Lower leg skin (tissue), 4 donors: ENCODE data around the gene RPS10. TPM values are rescaled to one million over a fixed set of nuclear protein-coding genes. Genes with fewer than 3 reads are reported as not detected.

ENCODE experiments used
- DNase-seq, 2 donors: peaks; one replicate each; pipeline ENCODE4 v3.0.0-alpha.2; 2019; ENCODE audit warnings: low spot score in 2 of 2
- H3K4me3 ChIP-seq: fragments of 200-600 bp; sonication (generic); 2 replicates; pipeline ENCODE4 v1.5.1; 2017; ENCODE audit warnings: mild to moderate bottlenecking, low read depth; ENCODE audit not compliant: poor library complexity, severe bottlenecking
- POLR2A ChIP-seq, 2 donors: fragments of 450-650 bp; IDR thresholded peaks; one replicate each; pipeline ENCODE4 v1.6.1; 2016 to 2017; ENCODE audit warnings: antibody characterized with exemption in 2 of 2, mild to moderate bottlenecking in 1 of 2, moderate library complexity in 1 of 2
- WGBS, 2 donors: methylation state at CpG; one replicate each; pipeline ENCODE4 v1.1.5; 2018; 5-methylcytosine and 5-hydroxymethylcytosine counted together
- intact Hi-C: fragments of 100-400 bp; cut with DNase I; formaldehyde crosslinking; loops from one replicate; pipeline ENCODE4 v1.15.0; 2023; ENCODE audit warnings: low total_unique reads
- total RNA-seq, 4 donors: library from RNA; depleted of rRNA; stranded (reverse); fragments of >200 nt; gene quantifications; one replicate each; pipeline ENCODE4 v1.1.0, GENCODE V29; 2016
- TF ChIP-seq, protein P1 (sequence below), 3 donors: fragments of 450-650 bp; IDR thresholded peaks; one replicate each; pipeline ENCODE4 v1.5.1; 2016; ENCODE audit warnings: antibody characterized with exemption in 3 of 3, mild to moderate bottlenecking in 3 of 3, moderate library complexity in 2 of 3

The RPS10 gene
- total RNA-seq, 4 donors from 2014 or later, result 2,250 to 4,289 (median 3,665) TPM

DNA sequence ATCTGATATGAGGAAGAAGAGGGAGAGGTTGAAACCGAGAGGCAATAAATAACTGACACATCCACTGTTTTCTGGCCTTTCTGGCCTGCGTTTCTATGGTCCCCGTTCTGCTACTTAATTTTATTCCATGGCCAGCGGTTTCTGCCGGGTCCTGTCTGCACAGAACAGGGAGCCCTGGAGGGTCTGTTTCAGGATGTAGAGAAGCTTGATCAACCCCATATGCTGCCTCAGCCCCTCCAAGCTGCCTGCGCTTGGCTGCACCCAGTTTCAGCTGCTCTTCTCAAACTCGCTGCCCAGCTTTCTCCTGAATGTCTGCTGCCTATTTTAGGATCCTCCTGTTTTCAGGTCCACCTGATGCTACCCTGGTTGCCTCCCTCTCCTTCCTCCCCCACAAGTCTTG lies 21.5 kb upstream of the RPS10 start:
- DNase-seq, result no peak
- 56 to 65% methylated on average over 7 of the region's 7 CpGs for WGBS, 2 donors
- intact Hi-C loops, result no loop called here
- TF ChIP-seq, protein P1, sequence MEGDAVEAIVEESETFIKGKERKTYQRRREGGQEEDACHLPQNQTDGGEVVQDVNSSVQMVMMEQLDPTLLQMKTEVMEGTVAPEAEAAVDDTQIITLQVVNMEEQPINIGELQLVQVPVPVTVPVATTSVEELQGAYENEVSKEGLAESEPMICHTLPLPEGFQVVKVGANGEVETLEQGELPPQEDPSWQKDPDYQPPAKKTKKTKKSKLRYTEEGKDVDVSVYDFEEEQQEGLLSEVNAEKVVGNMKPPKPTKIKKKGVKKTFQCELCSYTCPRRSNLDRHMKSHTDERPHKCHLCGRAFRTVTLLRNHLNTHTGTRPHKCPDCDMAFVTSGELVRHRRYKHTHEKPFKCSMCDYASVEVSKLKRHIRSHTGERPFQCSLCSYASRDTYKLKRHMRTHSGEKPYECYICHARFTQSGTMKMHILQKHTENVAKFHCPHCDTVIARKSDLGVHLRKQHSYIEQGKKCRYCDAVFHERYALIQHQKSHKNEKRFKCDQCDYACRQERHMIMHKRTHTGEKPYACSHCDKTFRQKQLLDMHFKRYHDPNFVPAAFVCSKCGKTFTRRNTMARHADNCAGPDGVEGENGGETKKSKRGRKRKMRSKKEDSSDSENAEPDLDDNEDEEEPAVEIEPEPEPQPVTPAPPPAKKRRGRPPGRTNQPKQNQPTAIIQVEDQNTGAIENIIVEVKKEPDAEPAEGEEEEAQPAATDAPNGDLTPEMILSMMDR (IDR thresholded peaks at IDR 0.05), result no peak
- TF ChIP-seq POLR2A (IDR thresholded peaks at IDR 0.05), result no peak
- no peak overlapping the region for H3K4me3 ChIP-seq

DNA sequence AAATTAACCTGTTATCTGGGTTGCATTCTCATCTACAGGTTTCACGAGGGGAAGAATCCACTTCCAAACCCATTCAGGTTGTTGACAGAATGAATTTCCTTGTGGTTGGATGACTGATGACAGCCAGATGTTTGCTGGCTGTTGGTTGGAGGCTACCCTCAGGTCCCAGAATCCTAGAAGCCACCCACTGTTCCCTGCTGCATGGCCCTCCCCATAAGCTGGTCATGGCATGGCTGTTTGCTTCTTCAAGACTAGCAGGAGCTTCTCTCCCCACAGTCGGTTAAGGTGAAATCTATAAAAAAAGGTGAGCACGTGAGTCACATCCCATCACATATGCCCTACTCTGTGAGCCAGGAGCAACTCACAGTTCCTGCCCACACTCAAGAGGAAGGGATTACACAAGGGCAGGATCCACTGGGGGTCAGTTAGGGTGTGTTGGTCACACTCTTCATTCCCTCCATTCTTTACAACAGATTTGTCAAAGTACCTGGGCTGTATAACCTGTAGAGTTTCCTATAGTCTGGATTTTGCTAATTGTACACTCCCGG lies 19.5 kb upstream of the RPS10 start:
- no peak overlapping the region for H3K4me3 ChIP-seq
- intact Hi-C loops, result no loop called here
- no peak for DNase-seq
- TF ChIP-seq, protein P1 (IDR thresholded peaks at IDR 0.05), result no peak
- no peak for TF ChIP-seq POLR2A (IDR thresholded peaks at IDR 0.05)
- WGBS, 2 donors, result 68 to 72% methylated on average over 4 of the region's 4 CpGs

DNA sequence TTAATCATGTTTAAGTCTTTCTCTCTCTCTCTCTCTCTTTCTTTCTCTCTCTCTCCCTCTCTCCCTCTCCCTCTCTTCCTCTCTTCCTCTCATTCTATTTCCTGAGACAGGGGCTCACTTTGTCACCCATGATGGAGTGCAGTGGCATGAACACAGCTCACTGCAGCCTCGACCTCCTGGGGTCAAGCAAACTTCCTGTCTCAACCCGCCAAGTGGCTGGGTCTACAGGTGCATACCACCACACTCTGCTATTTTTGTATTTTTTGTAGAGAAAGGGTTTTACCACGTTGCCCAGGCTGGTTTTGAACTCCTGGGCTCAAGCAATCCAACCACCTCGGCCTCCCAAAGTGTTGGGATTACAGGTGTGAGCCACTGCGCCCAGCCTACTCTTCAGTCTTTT lies 15.7 kb upstream of the RPS10 start:
- TF ChIP-seq, protein P1 (IDR thresholded peaks at IDR 0.05), result no peak
- no peak for TF ChIP-seq POLR2A (IDR thresholded peaks at IDR 0.05)
- DNase-seq, result no peak
- H3K4me3 ChIP-seq, result no peak overlapping the region
- 65 to 73% methylated on average over 5 of the region's 5 CpGs for WGBS, 2 donors
- intact Hi-C loops, result no loop called here

DNA sequence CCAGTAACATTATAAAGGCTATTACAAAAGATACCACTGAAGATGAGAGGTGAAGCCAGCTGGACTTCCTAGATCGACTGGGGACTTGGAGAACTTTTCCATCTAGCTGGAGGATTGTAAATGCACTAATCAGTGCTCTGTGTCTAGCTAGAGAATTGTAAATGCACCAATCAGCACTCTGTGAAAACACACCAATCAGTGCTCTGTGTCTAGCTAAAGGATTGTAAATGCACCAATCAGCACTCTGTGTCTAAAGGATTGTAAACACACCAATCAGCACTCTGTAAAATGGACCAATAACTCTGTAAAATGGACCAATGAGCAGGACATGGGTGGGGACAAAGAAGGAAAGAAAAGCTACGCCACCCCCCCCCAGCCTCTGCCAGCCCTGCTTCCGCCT lies 13.6 kb upstream of the RPS10 start:
- H3K4me3 ChIP-seq, result no peak overlapping the region
- TF ChIP-seq, protein P1 (IDR thresholded peaks at IDR 0.05), result no peak
- no peak for TF ChIP-seq POLR2A (IDR thresholded peaks at IDR 0.05)
- intact Hi-C loops, result no loop called here
- no peak for DNase-seq
- 94% methylated on average over 2 of the region's 3 CpGs for WGBS, 2 donors

DNA sequence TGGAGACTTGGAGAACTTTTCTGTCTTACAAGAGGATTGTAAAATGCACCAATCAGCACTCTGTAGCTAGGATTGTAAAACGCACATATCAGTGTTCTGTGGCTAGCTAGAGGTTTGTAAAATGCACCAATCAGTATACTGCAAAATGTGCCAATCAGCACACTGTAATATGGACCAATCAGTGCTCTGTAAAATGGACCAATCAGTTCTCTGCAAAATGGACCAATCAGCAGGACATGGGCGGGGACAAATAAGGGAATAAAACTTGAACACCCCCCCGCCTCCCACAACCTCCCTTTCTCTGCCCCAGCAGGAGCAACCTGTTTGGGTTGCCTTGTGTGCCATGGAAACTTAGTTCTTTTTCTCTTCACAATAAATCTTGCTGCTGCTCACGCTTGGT lies 12.8 kb upstream of the RPS10 start:
- TF ChIP-seq, protein P1 (IDR thresholded peaks at IDR 0.05), result no peak
- TF ChIP-seq POLR2A (IDR thresholded peaks at IDR 0.05), result no peak
- intact Hi-C loops, result no loop called here
- no peak for DNase-seq
- H3K4me3 ChIP-seq, result no peak overlapping the region
- 70 to 85% methylated on average over 4 of the region's 4 CpGs for WGBS, 2 donors

DNA sequence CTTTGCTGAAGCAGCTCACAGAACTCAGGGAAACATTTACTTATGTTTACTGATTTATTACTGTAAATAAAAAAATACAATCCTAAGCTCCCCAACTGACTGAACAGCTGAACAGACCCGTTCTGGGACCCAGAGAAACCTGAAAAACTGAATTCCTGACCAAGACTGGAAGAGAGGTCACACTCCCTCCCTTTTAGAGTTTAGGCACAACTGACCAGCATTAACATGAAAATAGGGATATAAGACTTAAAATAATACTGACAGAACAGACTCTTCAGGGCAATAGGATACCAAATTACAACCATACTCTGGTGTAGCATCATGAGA lies 11.7 kb upstream of the RPS10 start:
- WGBS, 2 donors, result 48 to 64% methylated on average over 1 of the region's 1 CpG
- intact Hi-C loops, result no loop called here
- H3K4me3 ChIP-seq, result no peak overlapping the region
- TF ChIP-seq, protein P1 (IDR thresholded peaks at IDR 0.05), result no peak
- no peak for TF ChIP-seq POLR2A (IDR thresholded peaks at IDR 0.05)
- DNase-seq, result no peak
